Panc1 (cell line): ENCODE data around the gene GCAT. TPM values are rescaled to one million over a fixed set of nuclear protein-coding genes. Genes with fewer than 3 reads are reported as not detected.

Source experiments
- ATAC-seq: fragments of 200-7000 bp; cut with Tn5 transposase; 2 replicates; pipeline ENCODE4 v1.9.1; 2020; ENCODE audit warnings: mild to moderate bottlenecking, moderate library complexity
- BruUV-seq: library from RNA; stranded (reverse); fragments of 400-500 nt; replicated peaks from 2 replicates; lab custom pipeline; 2021; lab: Mats Ljungman, UMichigan
- CTCF ChIA-PET: fragments of 300-600 bp; sonication (Branson Sonifier 250); formaldehyde crosslinking; loops from one replicate; lab custom pipeline; 2022; ENCODE audit warnings: antibody characterized with exemption; lab: Charles Lee
- POLR2A ChIA-PET: fragments of 300-600 bp; sonication (Branson Sonifier 250); formaldehyde crosslinking; loops from one replicate; lab custom pipeline; 2022; ENCODE audit warnings: antibody characterized with exemption; lab: Charles Lee
- DNase-seq: peaks from one replicate; pipeline ENCODE4 v3.0.0-alpha.2; 2010; ENCODE audit warnings: low read depth, low spot score
- H3K27ac ChIP-seq: 2 replicates; pipeline ENCODE4 v1.5.1; 2011; ENCODE audit warnings: mild to moderate bottlenecking, low read length, inconsistent platforms
- H3K27me3 ChIP-seq: fragments of 200-500 bp; sonication (Bioruptor generic); 2 replicates; pipeline ENCODE4 v1.6.0; 2014; ENCODE audit warnings: low read length, inconsistent platforms; ENCODE audit not compliant: control insufficient read depth, insufficient read depth
- H3K36me3 ChIP-seq: fragments of 200-500 bp; sonication (Bioruptor generic); 2 replicates; pipeline ENCODE4 v1.5.1; 2014; ENCODE audit warnings: inconsistent platforms, mild to moderate bottlenecking, low read length, moderate library complexity; ENCODE audit not compliant: control insufficient read depth, insufficient read depth
- H3K4me1 ChIP-seq: 2 replicates; pipeline ENCODE4 v1.5.1; 2011; ENCODE audit warnings: inconsistent platforms, mild to moderate bottlenecking, low read length, moderate library complexity; ENCODE audit not compliant: control insufficient read depth, insufficient read depth
- H3K4me3 ChIP-seq, 2 experiments: 2 replicates each; pipeline ENCODE4 v1.5.1; 2011 to 2012; ENCODE audit warnings: low read depth in 2 of 2, low read length in 2 of 2, mild to moderate bottlenecking in 2 of 2, inconsistent platforms in 1 of 2, moderate library complexity in 1 of 2
- H3K9me3 ChIP-seq: fragments of 200-500 bp; sonication (Bioruptor generic); 2 replicates; pipeline ENCODE4 v1.5.1; 2014; ENCODE audit warnings: low read depth, mild to moderate bottlenecking, inconsistent platforms, low read length, moderate library complexity; ENCODE audit not compliant: control insufficient read depth, insufficient read depth
- CTCF ChIP-seq: fragments of 450-650 bp; IDR thresholded peaks from 2 replicates; pipeline ENCODE4 v1.5.1; 2017; ENCODE audit warnings: mild to moderate bottlenecking
- POLR2AphosphoS5 ChIP-seq: IDR thresholded peaks from 2 replicates; pipeline ENCODE4 v1.6.1; 2012; ENCODE audit warnings: mild to moderate bottlenecking, low read depth, low read length, moderate library complexity
- SIN3A ChIP-seq: IDR thresholded peaks from 2 replicates; pipeline ENCODE4 v1.6.1; 2012; ENCODE audit warnings: low read depth, mild to moderate bottlenecking, low read length, moderate library complexity, borderline replicate concordance; ENCODE audit not compliant: insufficient read depth
- TCF7L2 ChIP-seq: IDR thresholded peaks from 2 replicates; pipeline ENCODE4 v1.6.1; 2011; ENCODE audit warnings: mild to moderate bottlenecking, low read depth, low read length, inconsistent platforms
- in situ Hi-C: cut with HindIII; loops from 2 replicates; pipeline ENCODE4 v1.10.0; 2016; ENCODE audit warnings: low sequenced_read_pairs, low pct_unique_long_range_greater_than_20kb
- intact Hi-C: fragments of 100-400 bp; cut with micrococcal nuclease; formaldehyde crosslinking; loops from one replicate; pipeline ENCODE4 v1.10.0; 2022; ENCODE audit not compliant: unreplicated experiment
- total RNA-seq: library from RNA; stranded (reverse); gene quantifications from one replicate; pipeline ENCODE4 v1.2.1, GENCODE V29; 2021; ENCODE audit not compliant: unreplicated experiment
- TF ChIP-seq, protein P1 (sequence below), 2 experiments: IDR thresholded peaks; 2 replicates each; pipeline ENCODE4 v1.6.1; 2011 to 2012; ENCODE audit warnings: low read depth in 2 of 2, control low read depth in 1 of 2, low read length in 1 of 2, mild to moderate bottlenecking in 1 of 2, moderate library complexity in 1 of 2; ENCODE audit not compliant: insufficient read depth in 1 of 2

GCAT gene
- total RNA-seq, 1 experiment from 2014 or later, result 11.2 TPM

DNA sequence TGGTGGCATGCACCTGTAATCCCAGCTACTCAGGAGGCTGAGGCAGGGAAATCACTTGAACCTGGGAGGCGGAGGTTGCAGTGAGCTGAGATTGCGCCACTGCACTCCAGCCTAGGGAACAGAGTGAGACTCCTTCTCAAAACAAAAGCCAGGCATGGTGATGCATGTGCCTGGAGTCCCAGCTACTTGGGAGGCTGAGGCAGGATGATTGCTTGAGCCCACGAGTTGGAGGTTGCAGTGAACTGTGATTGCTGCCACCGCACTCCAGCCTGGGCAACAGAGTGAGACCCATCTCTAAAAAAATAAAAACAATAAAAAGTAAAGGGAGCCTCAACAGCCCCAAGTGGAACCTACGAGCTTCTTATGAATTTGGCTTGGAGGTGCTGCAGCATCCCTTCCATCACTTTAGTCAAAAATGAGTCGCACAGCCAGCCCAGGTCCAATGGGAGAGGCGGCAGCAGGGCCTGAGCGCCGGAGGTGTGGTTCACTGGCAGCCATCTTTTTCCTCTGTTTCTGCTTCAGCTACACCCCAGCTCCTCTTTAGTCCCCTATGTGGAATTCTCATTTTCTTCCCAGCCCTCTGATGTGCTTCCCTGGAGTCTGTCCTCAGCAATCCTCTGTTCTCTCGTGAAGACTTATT, 29.2 kb upstream of the GCAT start:
- no TSS peak for BruUV-seq
- no peaks in the 10 kb centered on the region for H3K27me3 ChIP-seq
- no peak overlapping the region for H3K4me3 ChIP-seq
- DNase-seq, result no peak
- CTCF ChIA-PET, result no interaction called here
- no peak for ATAC-seq
- no peaks in the 10 kb centered on the region for H3K36me3 ChIP-seq
- in situ Hi-C loops (no loop called here), intact Hi-C loops (no loop called here)
- POLR2A ChIA-PET, result interaction anchor here (0.6 kb wide), 1 partner anchor 89 kb away, joined by 9 read pairs; no protein-coding TSS in a partner anchor
- H3K9me3 ChIP-seq, result no peaks in the 10 kb centered on the region
- no peak overlapping the region for H3K27ac ChIP-seq
- TF ChIP-seq POLR2AphosphoS5, result no peak
- TF ChIP-seq SIN3A, result no peak
- TF ChIP-seq CTCF, result no peak
- TF ChIP-seq, protein P1, sequence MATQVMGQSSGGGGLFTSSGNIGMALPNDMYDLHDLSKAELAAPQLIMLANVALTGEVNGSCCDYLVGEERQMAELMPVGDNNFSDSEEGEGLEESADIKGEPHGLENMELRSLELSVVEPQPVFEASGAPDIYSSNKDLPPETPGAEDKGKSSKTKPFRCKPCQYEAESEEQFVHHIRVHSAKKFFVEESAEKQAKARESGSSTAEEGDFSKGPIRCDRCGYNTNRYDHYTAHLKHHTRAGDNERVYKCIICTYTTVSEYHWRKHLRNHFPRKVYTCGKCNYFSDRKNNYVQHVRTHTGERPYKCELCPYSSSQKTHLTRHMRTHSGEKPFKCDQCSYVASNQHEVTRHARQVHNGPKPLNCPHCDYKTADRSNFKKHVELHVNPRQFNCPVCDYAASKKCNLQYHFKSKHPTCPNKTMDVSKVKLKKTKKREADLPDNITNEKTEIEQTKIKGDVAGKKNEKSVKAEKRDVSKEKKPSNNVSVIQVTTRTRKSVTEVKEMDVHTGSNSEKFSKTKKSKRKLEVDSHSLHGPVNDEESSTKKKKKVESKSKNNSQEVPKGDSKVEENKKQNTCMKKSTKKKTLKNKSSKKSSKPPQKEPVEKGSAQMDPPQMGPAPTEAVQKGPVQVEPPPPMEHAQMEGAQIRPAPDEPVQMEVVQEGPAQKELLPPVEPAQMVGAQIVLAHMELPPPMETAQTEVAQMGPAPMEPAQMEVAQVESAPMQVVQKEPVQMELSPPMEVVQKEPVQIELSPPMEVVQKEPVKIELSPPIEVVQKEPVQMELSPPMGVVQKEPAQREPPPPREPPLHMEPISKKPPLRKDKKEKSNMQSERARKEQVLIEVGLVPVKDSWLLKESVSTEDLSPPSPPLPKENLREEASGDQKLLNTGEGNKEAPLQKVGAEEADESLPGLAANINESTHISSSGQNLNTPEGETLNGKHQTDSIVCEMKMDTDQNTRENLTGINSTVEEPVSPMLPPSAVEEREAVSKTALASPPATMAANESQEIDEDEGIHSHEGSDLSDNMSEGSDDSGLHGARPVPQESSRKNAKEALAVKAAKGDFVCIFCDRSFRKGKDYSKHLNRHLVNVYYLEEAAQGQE (IDR thresholded peaks at IDR 0.05; ENCODE audit: insufficient read depth in 1 of 2, low read depth in 2 of 2, low read length in 1 of 2), result no peak
- no peak for TF ChIP-seq TCF7L2
- H3K4me1 ChIP-seq, result peaks cover 10% of the 10 kb centered on the region

- Histone ChIP-seq H3K4me1 (peaks cover 9% of the 10 kb centered on the region), H3K36me3 (no peaks in the 10 kb centered on the region), H3K4me3 (no peak overlapping the region), H3K27me3 (no peaks in the 10 kb centered on the region), H3K9me3 (no peaks in the 10 kb centered on the region), H3K27ac (no peak overlapping the region)
- DNase-seq (no peak), ATAC-seq (peak; percentile 51)
- TF ChIP-seq POLR2AphosphoS5, result no peak
- no peak for TF ChIP-seq TCF7L2
- TF ChIP-seq, protein P1 (IDR thresholded peaks at IDR 0.05; ENCODE audit: insufficient read depth in 1 of 2, low read depth in 2 of 2, low read length in 1 of 2), result no peak
- TF ChIP-seq SIN3A, result no peak
- POLR2A ChIA-PET, result no interaction called here
- CTCF ChIA-PET, result interaction anchor here (1.0 to 1.5 kb wide), 2 partner anchors 13 to 174 kb away, joined by 4 to 5 read pairs; no protein-coding TSS in a partner anchor
- in situ Hi-C loops, result no loop called here
- no TSS peak for BruUV-seq
- intact Hi-C loops, result no loop called here
Observed at GRCh38 chr22:37781434-37782059, 26.2 kb upstream of the GCAT start.
